DOHH2 (cell line): ENCODE measurements around the gene ITPR1.

Experiments used
- H3F3A ChIP-seq: fragments of 200-600 bp; sonication (generic), shearing (Covaris generic); 2 replicates; pipeline ENCODE4 v1.6.0; 2016; ENCODE audit warnings: antibody characterized with exemption, mild to moderate bottlenecking; ENCODE audit not compliant: control insufficient read depth, insufficient read depth
- H3K27ac ChIP-seq: fragments of 200-600 bp; sonication (generic); 2 replicates; pipeline ENCODE4 v1.5.1; 2014; ENCODE audit warnings: low read depth, mild to moderate bottlenecking, low read length, moderate library complexity
- H3K27me3 ChIP-seq: fragments of 200-600 bp; sonication (generic); 2 replicates; pipeline ENCODE4 v1.6.1; 2014; ENCODE audit warnings: mild to moderate bottlenecking, low read length, mixed read lengths; ENCODE audit not compliant: control insufficient read depth
- H3K36me3 ChIP-seq: fragments of 200-600 bp; sonication (generic); 2 replicates; pipeline ENCODE4 v1.6.1; 2014; ENCODE audit warnings: mild to moderate bottlenecking, low read length, moderate library complexity, mixed read lengths; ENCODE audit not compliant: control insufficient read depth
- H3K4me1 ChIP-seq: fragments of 200-600 bp; sonication (generic); 2 replicates; pipeline ENCODE4 v1.6.1; 2014; ENCODE audit warnings: mild to moderate bottlenecking, low read length, mixed read lengths; ENCODE audit not compliant: control insufficient read depth
- H3K4me2 ChIP-seq: fragments of 200-600 bp; sonication (generic); 2 replicates; pipeline ENCODE4 v1.6.0; 2014; ENCODE audit warnings: mild to moderate bottlenecking, low read length, moderate library complexity
- H3K4me3 ChIP-seq: fragments of 200-600 bp; sonication (generic); 2 replicates; pipeline ENCODE4 v1.5.1; 2014; ENCODE audit warnings: mild to moderate bottlenecking, low read length, mixed read lengths
- H3K79me2 ChIP-seq: fragments of 200-600 bp; sonication (generic); 2 replicates; pipeline ENCODE4 v1.6.1; 2014; ENCODE audit warnings: mild to moderate bottlenecking, low read length, mixed read lengths; ENCODE audit not compliant: control insufficient read depth
- H3K9me2 ChIP-seq: fragments of 200-600 bp; sonication (generic); replicated peaks from 2 replicates; pipeline ENCODE4 v1.6.1; 2014; ENCODE audit warnings: mild to moderate bottlenecking, low read length, mixed read lengths; ENCODE audit not compliant: control insufficient read depth
- H3K9me3 ChIP-seq: fragments of 200-600 bp; sonication (generic); 2 replicates; pipeline ENCODE4 v1.6.1; 2014; ENCODE audit warnings: antibody characterized with exemption, low read length, mixed read lengths; ENCODE audit not compliant: control insufficient read depth, insufficient read depth
- H4K20me1 ChIP-seq: fragments of 200-600 bp; sonication (generic); 2 replicates; pipeline ENCODE4 v1.6.0; 2014; ENCODE audit warnings: low read depth, mild to moderate bottlenecking, antibody characterized with exemption, low read length, moderate library complexity; ENCODE audit not compliant: control insufficient read depth, insufficient read depth
- EZH2phosphoT487 ChIP-seq: fragments of 200-600 bp; sonication (generic); IDR thresholded peaks from 2 replicates; pipeline ENCODE4 v1.6.1; 2017; ENCODE audit warnings: borderline replicate concordance, mild to moderate bottlenecking, antibody characterized with exemption, low read length, moderate library complexity, mixed read lengths
- TF ChIP-seq, protein P1 (sequence below): fragments of 200-600 bp; sonication (generic); IDR thresholded peaks from one replicate; pipeline ENCODE4 v1.5.1; 2014; ENCODE audit warnings: antibody characterized with exemption, mild to moderate bottlenecking, low read depth, low read length; ENCODE audit not compliant: poor library complexity, severe bottlenecking

The ITPR1 gene

DNA sequence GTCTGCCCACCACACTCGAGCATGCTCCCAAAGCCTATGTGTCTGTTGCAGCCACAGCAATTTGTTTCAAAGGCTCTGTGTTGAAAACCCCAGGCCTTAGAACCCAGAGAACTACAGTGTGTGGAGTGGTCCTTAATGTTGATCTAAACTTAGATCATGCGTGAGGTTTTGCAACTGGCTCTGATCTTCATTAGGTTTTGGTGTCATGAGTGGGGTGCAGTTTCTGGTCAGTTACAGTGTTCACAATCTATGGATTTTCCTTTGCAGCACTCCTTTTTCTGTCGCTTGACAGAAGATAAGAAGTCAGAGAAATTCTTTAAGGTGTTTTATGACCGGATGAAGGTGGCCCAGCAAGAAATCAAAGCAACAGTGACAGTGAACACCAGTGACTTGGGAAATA lies 273.1 kb downstream of the ITPR1 start:
- Histone ChIP-seq H3K4me2 (no peak overlapping the region), H3K27me3 (no peaks in the 10 kb centered on the region), H3K9me3 (no peaks in the 10 kb centered on the region), H3F3A (no peaks in the 10 kb centered on the region), H3K36me3 (no peaks in the 10 kb centered on the region), H3K4me3 (no peak overlapping the region), H3K4me1 (no peaks in the 10 kb centered on the region), H4K20me1 (no peaks in the 10 kb centered on the region), H3K27ac (no peak overlapping the region), H3K79me2 (no peaks in the 10 kb centered on the region), H3K9me2 (no peaks in the 10 kb centered on the region)
- TF ChIP-seq, protein P1, sequence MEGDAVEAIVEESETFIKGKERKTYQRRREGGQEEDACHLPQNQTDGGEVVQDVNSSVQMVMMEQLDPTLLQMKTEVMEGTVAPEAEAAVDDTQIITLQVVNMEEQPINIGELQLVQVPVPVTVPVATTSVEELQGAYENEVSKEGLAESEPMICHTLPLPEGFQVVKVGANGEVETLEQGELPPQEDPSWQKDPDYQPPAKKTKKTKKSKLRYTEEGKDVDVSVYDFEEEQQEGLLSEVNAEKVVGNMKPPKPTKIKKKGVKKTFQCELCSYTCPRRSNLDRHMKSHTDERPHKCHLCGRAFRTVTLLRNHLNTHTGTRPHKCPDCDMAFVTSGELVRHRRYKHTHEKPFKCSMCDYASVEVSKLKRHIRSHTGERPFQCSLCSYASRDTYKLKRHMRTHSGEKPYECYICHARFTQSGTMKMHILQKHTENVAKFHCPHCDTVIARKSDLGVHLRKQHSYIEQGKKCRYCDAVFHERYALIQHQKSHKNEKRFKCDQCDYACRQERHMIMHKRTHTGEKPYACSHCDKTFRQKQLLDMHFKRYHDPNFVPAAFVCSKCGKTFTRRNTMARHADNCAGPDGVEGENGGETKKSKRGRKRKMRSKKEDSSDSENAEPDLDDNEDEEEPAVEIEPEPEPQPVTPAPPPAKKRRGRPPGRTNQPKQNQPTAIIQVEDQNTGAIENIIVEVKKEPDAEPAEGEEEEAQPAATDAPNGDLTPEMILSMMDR: no peak
- TF ChIP-seq EZH2phosphoT487: no peak

DNA sequence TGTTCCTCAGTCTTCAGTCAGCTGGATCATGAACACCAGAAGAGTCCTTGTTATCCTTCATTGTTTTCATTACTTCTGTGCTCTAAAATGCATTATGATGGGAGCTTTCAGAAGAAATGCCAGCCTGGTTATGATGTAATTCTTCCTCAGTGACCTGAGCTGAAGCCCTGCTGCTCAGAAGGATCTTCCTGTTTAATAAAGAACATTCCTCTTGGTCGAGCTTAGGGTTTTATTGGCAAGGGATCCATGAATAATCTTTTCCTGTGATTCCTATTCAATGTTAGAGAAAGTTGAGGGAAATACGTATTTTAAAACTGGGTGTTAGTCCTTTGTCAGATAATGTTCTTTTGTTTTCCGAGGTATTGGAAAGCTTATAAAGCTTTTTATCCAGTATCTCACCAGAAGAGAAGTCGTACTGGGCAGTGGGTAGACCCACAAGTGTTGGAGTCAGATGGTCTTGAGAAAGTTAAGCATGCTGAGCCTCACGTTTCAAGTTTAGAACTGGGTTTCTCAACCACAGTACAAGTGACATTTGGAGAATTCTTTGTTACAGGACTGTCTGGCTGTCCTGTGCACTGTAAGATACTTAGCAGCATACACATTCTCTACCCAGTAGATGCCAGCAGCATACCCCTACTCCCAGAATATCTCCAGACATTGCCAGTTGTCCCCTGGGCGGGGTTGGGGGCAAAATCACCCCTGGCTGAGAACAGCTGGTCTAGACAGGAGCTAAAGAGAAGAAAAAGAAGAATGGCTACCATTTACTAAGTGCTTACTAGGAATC lies 273.8 kb downstream of the ITPR1 start:
- no peaks in the 10 kb centered on the region for H3F3A ChIP-seq
- TF ChIP-seq EZH2phosphoT487: no peak
- TF ChIP-seq, protein P1: no peak
- H3K4me1 ChIP-seq: no peaks in the 10 kb centered on the region
- H3K27ac ChIP-seq: no peak overlapping the region
- no peak overlapping the region for H3K4me2 ChIP-seq
- no peaks in the 10 kb centered on the region for H3K36me3 ChIP-seq
- no peaks in the 10 kb centered on the region for H3K27me3 ChIP-seq
- H3K79me2 ChIP-seq: no peaks in the 10 kb centered on the region
- no peaks in the 10 kb centered on the region for H3K9me3 ChIP-seq
- no peaks in the 10 kb centered on the region for H3K9me2 ChIP-seq
- no peak overlapping the region for H3K4me3 ChIP-seq
- no peaks in the 10 kb centered on the region for H4K20me1 ChIP-seq

DNA sequence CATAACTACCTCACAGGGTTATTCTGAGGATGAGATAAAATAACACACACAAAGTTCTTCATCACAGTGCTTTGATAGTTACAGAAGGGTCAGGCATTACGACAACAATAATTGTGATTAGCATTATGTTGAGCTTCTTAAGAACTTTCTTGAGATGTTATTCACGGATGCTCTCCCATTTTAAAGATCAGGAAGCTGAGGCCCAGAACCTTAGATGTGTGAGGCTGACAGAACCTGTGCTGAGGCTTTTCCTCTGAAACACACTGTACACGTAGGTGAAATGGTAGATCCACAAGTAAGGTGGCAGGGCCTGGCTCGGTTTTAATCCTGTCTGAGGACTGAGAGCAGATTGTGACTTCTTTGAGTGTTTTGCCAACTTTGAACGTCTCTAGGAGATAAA lies 274.9 kb downstream of the ITPR1 start:
- Histone ChIP-seq H3F3A (no peaks in the 10 kb centered on the region), H3K4me3 (no peak overlapping the region), H3K9me3 (no peaks in the 10 kb centered on the region), H3K9me2 (no peaks in the 10 kb centered on the region), H3K27me3 (no peaks in the 10 kb centered on the region), H3K4me2 (no peak overlapping the region), H3K27ac (no peak overlapping the region), H4K20me1 (no peaks in the 10 kb centered on the region), H3K79me2 (no peaks in the 10 kb centered on the region), H3K4me1 (no peaks in the 10 kb centered on the region), H3K36me3 (no peaks in the 10 kb centered on the region)
- TF ChIP-seq, protein P1: no peak
- no peak for TF ChIP-seq EZH2phosphoT487
